HL-60 (cell line): ENCODE data around the gene ZBTB5.

Experiments used
- DNase-seq, 2 experiments: peaks; one replicate each; pipeline ENCODE4 v3.0.0-alpha.2; 2010 to 2020; ENCODE audit warnings: low read depth in 1 of 2, low spot score in 1 of 2
- H3K27ac ChIP-seq: fragments of 250-450 bp; sonication (Bioruptor Pico); replicated peaks from 2 replicates; pipeline ENCODE4 v1.5.1; 2020; ENCODE audit warnings: mild to moderate bottlenecking, moderate library complexity
- H3K27me3 ChIP-seq: fragments of 250-450 bp; sonication (Bioruptor Pico); 2 replicates; pipeline ENCODE4 v1.5.1; 2021; ENCODE audit warnings: mild to moderate bottlenecking, moderate library complexity; ENCODE audit not compliant: insufficient read depth, poor library complexity, severe bottlenecking
- H3K4me3 ChIP-seq: replicated peaks from 2 replicates; pipeline ENCODE4 v1.5.1; 2011; ENCODE audit warnings: mild to moderate bottlenecking, control low read depth, low read length; ENCODE audit not compliant: insufficient read depth
- CTCF ChIP-seq: IDR thresholded peaks from one replicate; pipeline ENCODE4 v1.5.1; 2011; ENCODE audit warnings: low read length, control low read depth, inconsistent platforms; ENCODE audit not compliant: insufficient read depth
- GABPA ChIP-seq: IDR thresholded peaks from 2 replicates; pipeline ENCODE4 v1.6.1; 2012; ENCODE audit warnings: low read depth
- POLR2AphosphoS5 ChIP-seq: IDR thresholded peaks from 2 replicates; pipeline ENCODE4 v1.6.1; 2012; ENCODE audit warnings: low read depth
- SPI1 ChIP-seq: IDR thresholded peaks from 2 replicates; pipeline ENCODE4 v1.6.1; 2012; ENCODE audit warnings: low read depth, mild to moderate bottlenecking, borderline replicate concordance
- TF ChIP-seq, protein P1 (sequence below): IDR thresholded peaks from 2 replicates; pipeline ENCODE4 v1.6.1; 2012; ENCODE audit warnings: low read depth; ENCODE audit not compliant: insufficient replicate concordance

The ZBTB5 gene

DNA sequence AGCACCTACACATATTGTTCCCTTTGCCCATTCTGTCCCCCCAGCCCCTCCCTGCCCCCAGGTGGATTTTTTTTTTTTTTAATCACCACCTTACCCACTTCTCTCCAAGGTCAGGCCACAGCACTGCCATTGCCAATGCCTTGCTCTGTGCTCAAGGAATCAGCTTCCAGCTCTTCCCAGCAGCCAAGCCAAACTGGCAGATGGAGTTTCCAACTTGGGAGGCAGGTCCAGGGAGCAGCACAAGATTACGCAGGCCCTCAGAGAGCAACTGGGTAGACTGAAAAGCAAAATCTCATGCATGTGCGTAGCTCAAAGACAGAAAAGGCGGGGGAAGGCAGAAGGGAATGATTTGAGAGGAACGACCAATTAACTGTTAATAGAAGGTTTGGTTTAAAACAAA, 27.6 kb downstream of the ZBTB5 start:
- no peak for DNase-seq
- TF ChIP-seq, protein P1, sequence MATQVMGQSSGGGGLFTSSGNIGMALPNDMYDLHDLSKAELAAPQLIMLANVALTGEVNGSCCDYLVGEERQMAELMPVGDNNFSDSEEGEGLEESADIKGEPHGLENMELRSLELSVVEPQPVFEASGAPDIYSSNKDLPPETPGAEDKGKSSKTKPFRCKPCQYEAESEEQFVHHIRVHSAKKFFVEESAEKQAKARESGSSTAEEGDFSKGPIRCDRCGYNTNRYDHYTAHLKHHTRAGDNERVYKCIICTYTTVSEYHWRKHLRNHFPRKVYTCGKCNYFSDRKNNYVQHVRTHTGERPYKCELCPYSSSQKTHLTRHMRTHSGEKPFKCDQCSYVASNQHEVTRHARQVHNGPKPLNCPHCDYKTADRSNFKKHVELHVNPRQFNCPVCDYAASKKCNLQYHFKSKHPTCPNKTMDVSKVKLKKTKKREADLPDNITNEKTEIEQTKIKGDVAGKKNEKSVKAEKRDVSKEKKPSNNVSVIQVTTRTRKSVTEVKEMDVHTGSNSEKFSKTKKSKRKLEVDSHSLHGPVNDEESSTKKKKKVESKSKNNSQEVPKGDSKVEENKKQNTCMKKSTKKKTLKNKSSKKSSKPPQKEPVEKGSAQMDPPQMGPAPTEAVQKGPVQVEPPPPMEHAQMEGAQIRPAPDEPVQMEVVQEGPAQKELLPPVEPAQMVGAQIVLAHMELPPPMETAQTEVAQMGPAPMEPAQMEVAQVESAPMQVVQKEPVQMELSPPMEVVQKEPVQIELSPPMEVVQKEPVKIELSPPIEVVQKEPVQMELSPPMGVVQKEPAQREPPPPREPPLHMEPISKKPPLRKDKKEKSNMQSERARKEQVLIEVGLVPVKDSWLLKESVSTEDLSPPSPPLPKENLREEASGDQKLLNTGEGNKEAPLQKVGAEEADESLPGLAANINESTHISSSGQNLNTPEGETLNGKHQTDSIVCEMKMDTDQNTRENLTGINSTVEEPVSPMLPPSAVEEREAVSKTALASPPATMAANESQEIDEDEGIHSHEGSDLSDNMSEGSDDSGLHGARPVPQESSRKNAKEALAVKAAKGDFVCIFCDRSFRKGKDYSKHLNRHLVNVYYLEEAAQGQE, result no peak
- TF ChIP-seq CTCF (no peak), GABPA (no peak), SPI1 (no peak), POLR2AphosphoS5 (no peak)
- H3K27me3 ChIP-seq, result no peaks in the 10 kb centered on the region
- no peak overlapping the region for H3K27ac ChIP-seq
- no peak overlapping the region for H3K4me3 ChIP-seq

GRCh38 chr9:37437010-37437409, 28.2 kb downstream of the ZBTB5 start:
- no peak overlapping the region for H3K4me3 ChIP-seq

DNA sequence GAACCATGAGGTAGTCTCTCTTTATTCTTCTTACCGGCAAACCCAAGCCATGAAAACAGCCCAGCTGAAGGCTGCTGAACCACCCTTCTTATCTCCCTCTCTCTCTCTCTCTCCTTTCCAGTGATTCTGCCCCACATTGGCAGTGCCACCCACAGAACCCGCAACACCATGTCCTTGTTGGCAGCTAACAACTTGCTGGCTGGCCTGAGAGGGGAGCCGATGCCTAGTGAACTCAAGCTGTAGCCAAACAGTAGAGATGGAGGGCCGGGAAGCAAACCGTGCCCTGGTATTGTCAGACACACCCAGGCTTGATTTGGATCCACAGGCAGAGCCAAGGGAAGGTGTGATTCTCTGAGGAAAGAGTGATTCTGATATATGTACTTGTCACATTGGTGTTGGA, 28.7 kb downstream of the ZBTB5 start:
- H3K27ac ChIP-seq, result no peak overlapping the region
- H3K27me3 ChIP-seq, result no peaks in the 10 kb centered on the region
- no peak overlapping the region for H3K4me3 ChIP-seq
- DNase-seq, result no peak
- TF ChIP-seq, protein P1, result no peak
- TF ChIP-seq POLR2AphosphoS5 (no peak), CTCF (no peak), GABPA (no peak), SPI1 (no peak)

More at GRCh38 chr9:37437010-37437409, 28.2 kb downstream of the ZBTB5 start:
- Histone ChIP-seq H3K27ac (no peak overlapping the region), H3K27me3 (no peaks in the 10 kb centered on the region)
- DNase-seq, result no peak
- TF ChIP-seq GABPA, result no peak
- TF ChIP-seq SPI1, result no peak
- no peak for TF ChIP-seq POLR2AphosphoS5
- TF ChIP-seq, protein P1, result no peak
- TF ChIP-seq CTCF, result no peak
